Measurements from ENCODE around the gene KDELR3. TPM values are rescaled to one million over a fixed set of nuclear protein-coding genes. Genes with fewer than 3 reads are reported as not detected.
"Not testable (repeated sequence)": the region's sequence is repeated elsewhere in the genome, so short reads cannot be mapped to it uniquely, and the experiment has no call there.

KDELR3 gene
- total and polyA plus RNA-seq, 10 donors, result 1.00 to 4.9 (median 2.9) TPM

- DNase-seq, result peak; percentile 62
- H3K4me3 ChIP-seq, result peak overlapping the region; percentile 22 to 70 (median 38)
- H3K9me3 ChIP-seq, result no peaks in the 10 kb centered on the region
- no peak for TF ChIP-seq POLR2A (IDR thresholded peaks at IDR 0.05)
- TF ChIP-seq, protein P1, sequence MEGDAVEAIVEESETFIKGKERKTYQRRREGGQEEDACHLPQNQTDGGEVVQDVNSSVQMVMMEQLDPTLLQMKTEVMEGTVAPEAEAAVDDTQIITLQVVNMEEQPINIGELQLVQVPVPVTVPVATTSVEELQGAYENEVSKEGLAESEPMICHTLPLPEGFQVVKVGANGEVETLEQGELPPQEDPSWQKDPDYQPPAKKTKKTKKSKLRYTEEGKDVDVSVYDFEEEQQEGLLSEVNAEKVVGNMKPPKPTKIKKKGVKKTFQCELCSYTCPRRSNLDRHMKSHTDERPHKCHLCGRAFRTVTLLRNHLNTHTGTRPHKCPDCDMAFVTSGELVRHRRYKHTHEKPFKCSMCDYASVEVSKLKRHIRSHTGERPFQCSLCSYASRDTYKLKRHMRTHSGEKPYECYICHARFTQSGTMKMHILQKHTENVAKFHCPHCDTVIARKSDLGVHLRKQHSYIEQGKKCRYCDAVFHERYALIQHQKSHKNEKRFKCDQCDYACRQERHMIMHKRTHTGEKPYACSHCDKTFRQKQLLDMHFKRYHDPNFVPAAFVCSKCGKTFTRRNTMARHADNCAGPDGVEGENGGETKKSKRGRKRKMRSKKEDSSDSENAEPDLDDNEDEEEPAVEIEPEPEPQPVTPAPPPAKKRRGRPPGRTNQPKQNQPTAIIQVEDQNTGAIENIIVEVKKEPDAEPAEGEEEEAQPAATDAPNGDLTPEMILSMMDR (IDR thresholded peaks at IDR 0.05 in 8 of 11, conservative IDR thresholded peaks at IDR 0.05 in 3 of 11), result no peak
- TF ChIP-seq POLR2AphosphoS5 (IDR thresholded peaks at IDR 0.05), result no peak
- 65 to 74% (median 72%) methylated on average over 24 to 28 of the region's 28 CpGs for WGBS, 5 donors
- H3K36me3 ChIP-seq, result no peaks in the 10 kb centered on the region
- peaks cover 2 to 25% (median 15%) of the 10 kb centered on the region in 6 donors for H3K4me1 ChIP-seq
- peak overlapping the region in 1 of 8 donors; percentile 0 for H3K27ac ChIP-seq
- H3K27me3 ChIP-seq (replicated peaks in 1 of 7), result peaks cover 0 to 58% (median 28%) of the 10 kb centered on the region in 7 donors
- intact Hi-C loops (cut with DNase I; ENCODE audit: low total_unique reads), result no loop called here
Observed at GRCh38 chr22:38468443-38469305, 778 bp downstream of the KDELR3 start.

GRCh38 chr22:38469306-38469781 is 1.4 kb downstream of the KDELR3 start:
- no peaks in the 10 kb centered on the region for H3K36me3 ChIP-seq
- intact Hi-C loops (cut with DNase I; ENCODE audit: low total_unique reads), result no loop called here
- 94 to 98% (median 97%) methylated on average over 6 of the region's 6 CpGs for WGBS, 5 donors
- no peak overlapping the region for H3K27ac ChIP-seq
- H3K27me3 ChIP-seq (replicated peaks in 1 of 7), result peaks cover 0 to 51% (median 28%) of the 10 kb centered on the region in 7 donors
- TF ChIP-seq, protein P1 (IDR thresholded peaks at IDR 0.05 in 8 of 11, conservative IDR thresholded peaks at IDR 0.05 in 3 of 11), result no peak
- TF ChIP-seq POLR2AphosphoS5 (IDR thresholded peaks at IDR 0.05) (no peak), POLR2A (IDR thresholded peaks at IDR 0.05) (no peak)
- H3K4me1 ChIP-seq, result peaks cover 0 to 21% (median 13%) of the 10 kb centered on the region in 6 donors
- H3K4me3 ChIP-seq, result no peak overlapping the region
- peak; percentile 39 for DNase-seq
- no peaks in the 10 kb centered on the region for H3K9me3 ChIP-seq

DNA sequence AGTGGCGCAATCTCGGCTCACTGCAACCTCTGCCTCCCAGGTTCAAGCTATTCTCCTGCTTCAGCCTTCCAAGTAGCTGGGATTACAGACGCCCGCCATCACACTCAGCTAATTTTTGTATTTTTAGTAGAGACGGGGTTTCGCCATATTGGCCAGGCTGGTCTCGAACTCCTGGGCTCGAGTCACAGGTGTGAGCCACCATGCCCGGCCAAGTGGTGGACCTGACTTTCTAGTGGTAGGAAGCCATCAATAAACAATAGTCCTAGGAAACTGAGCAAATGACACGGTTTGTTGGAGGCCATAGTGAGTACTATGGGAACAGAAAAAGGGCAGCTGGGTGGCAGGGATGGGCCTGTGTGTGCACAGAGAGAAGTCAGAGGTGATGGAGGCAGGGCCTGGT is 2.3 kb downstream of the KDELR3 start:
- 93 to 96% (median 94%) methylated on average over 10 of the region's 10 CpGs for WGBS, 5 donors
- H3K9me3 ChIP-seq; H3K36me3 ChIP-seq; H3K27ac ChIP-seq; intact Hi-C loops (cut with DNase I; ENCODE audit: low total_unique reads); H3K4me3 ChIP-seq: not testable (repeated sequence)
- Histone ChIP-seq H3K27me3 (replicated peaks in 1 of 7) (peaks cover 0 to 44% (median 28%) of the 10 kb centered on the region in 7 donors), H3K4me1 (peaks cover 0 to 21% (median 13%) of the 10 kb centered on the region in 6 donors)
- DNase-seq, result peak; percentile 38

DNA sequence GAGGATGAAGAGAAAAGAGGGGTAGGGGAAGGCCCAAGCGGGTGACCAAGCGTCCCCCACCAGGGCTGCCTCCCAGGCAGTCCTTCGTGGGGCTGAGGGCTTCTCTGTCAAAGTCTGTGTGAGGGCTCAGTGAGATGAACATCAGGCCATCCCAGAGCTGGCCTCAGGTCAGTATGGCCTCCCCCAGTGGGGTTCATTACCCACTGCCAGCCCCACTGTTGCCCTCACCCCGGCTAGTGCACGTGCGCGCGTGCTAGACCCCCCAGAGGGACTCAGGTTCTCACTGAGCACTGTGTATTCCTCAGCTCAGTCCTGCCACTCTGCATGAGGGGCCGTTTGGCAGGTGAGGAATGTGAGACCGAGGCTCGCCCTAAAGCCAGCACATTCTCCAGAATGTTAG is 3.3 kb downstream of the KDELR3 start:
- TF ChIP-seq POLR2AphosphoS5 (IDR thresholded peaks at IDR 0.05) (no peak), POLR2A (IDR thresholded peaks at IDR 0.05) (no peak)
- TF ChIP-seq, protein P1 (IDR thresholded peaks at IDR 0.05 in 8 of 11, conservative IDR thresholded peaks at IDR 0.05 in 3 of 11), result no peak
- intact Hi-C loops (cut with DNase I; ENCODE audit: low total_unique reads), result no loop called here
- DNase-seq, result peak; percentile 36
- Histone ChIP-seq H3K27me3 (replicated peaks in 1 of 7) (peaks cover 0 to 33% (median 22%) of the 10 kb centered on the region in 7 donors), H3K4me3 (no peak overlapping the region), H3K9me3 (no peaks in the 10 kb centered on the region), H3K27ac (no peak overlapping the region), H3K36me3 (no peaks in the 10 kb centered on the region), H3K4me1 (peaks cover 0 to 21% (median 13%) of the 10 kb centered on the region in 6 donors)
- WGBS, 5 donors, result 81 to 94% (median 90%) methylated on average over 9 to 11 of the region's 11 CpGs

Measured in spleen (tissue), 11 donors.